Measurements from ENCODE around the gene PTP4A1.
"Not testable (repeated sequence)": the region's sequence is repeated elsewhere in the genome, so short reads cannot be mapped to it uniquely, and the experiment has no call there.

PTP4A1 gene

GRCh38 chr6:63584566-63584965, 12.3 kb downstream of the PTP4A1 start:
- no peak for DNase-seq

- not testable (repeated sequence) for DNase-seq
These were observed 13.4 kb downstream of the PTP4A1 start for GRCh38 chr6:63585652-63586051.

- DNase-seq, result no peak
These were observed 17.7 kb downstream of the PTP4A1 start for GRCh38 chr6:63589952-63590411.

GRCh38 chr6:63592886-63593285, 20.6 kb downstream of the PTP4A1 start:
- DNase-seq, result no peak

- no peak for DNase-seq
These were observed 25.1 kb downstream of the PTP4A1 start for GRCh38 chr6:63597141-63598048.

- DNase-seq, result peak; percentile 47
These were observed 26.1 kb downstream of the PTP4A1 start for GRCh38 chr6:63598049-63599036.

GRCh38 chr6:63599243-63599642, 27.0 kb downstream of the PTP4A1 start:
- no peak for DNase-seq

GRCh38 chr6:63600136-63600535, 27.9 kb downstream of the PTP4A1 start:
- DNase-seq, result peak; percentile 80

- DNase-seq, result peak; percentile 24
These were observed 37.0 kb downstream of the PTP4A1 start for GRCh38 chr6:63609231-63609630.

GRCh38 chr6:63610944-63611343, 38.7 kb downstream of the PTP4A1 start:
- DNase-seq, result no peak

GRCh38 chr6:63611560-63611959, 39.3 kb downstream of the PTP4A1 start:
- DNase-seq, result no peak

- DNase-seq, result no peak
These were observed 43.3 kb downstream of the PTP4A1 start for GRCh38 chr6:63615590-63615989.

Measured in MV-4-11 (cell line).